NCI-H1930 (cell line): ENCODE data around the gene ABHD2.
"Not testable (repeated sequence)": the region's sequence is repeated elsewhere in the genome, so short reads cannot be mapped to it uniquely, and the experiment has no call there.

ENCODE experiments used
- DNase-seq, 2 experiments: peaks; one replicate each; lab custom pipeline; 2025; lab: John Stamatoyannopoulos, UW

ABHD2 gene

DNA sequence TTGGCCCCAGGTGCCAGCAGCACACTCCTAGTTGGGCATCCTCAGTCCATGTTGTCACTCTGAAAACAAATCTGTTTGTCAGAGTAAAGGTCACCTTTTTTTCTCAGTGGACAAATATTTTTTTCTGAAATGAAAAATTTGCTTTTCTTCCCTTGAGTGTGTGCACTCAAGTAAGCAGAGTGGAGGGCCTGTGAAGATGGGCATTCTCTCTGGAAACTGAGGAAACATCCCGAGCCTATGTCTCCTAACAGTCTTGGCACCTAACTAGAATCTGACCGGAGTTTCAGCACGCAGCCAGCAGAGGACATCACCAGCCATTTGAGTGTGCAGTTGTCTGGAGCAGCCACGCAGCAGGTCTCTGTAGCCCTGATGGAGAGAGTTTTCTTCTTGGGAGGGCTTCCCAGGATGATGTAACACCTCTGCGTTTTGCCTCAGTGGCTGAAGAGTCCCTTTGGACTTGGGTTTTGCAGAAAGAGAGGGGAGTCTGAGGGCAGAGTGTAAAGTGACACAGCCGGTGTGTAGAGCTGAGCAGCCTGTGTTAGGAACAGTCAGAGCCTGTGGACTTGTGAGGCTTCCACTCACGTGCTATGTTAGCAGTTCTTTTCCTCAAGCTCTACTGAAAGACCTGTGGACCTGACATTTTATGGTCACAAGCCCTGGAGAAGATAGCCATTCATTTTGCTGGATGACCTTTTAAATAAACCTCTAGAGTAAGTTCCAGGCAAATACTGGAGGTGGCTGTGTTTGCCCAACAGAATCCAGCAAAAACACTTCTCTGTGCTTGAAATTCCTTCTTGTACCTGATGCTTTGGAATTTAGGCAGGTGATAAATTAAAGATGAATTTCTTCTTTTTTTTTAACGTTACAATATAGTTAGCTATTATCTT, 51.6 kb downstream of the ABHD2 start:
- DNase-seq = no peak

DNA sequence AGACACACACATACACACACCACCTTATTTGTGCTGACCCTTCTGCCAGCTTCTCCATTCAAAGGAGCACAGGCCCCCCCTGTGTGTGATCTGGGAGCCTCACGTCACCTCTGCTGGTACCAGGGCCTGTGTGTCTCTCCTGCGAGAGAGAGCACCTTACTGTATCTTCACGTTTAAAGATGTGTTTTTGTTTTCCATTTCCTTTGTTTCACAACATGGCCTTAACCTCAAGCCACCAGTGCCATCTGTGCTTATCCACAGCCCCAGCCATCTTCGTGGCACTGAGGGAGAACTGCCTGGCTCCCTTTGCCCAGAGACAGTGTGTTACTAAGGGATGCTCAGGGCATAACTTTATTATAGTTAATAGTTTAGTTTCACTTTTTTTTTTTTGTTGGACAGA, 52.3 kb downstream of the ABHD2 start:
- DNase-seq = no peak

DNA sequence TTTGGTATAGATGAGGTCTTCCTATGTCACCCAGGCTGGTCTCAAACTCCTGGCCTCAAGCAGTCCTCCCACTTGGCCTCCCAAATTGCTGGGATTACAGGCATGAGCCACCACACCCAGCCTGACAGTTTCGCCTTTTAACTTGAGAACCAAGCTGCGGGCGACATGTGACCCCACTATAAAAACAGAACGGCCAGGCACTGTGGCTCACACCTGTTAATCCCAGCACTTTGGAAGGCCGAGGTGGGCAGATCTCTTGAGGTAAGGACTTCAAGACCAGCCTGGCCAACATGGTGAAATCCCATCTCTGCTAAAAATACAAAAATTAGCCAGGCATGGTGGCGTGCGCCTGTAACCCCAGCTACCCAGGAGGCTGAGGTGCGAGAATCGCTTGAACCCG, 52.9 kb downstream of the ABHD2 start:
- DNase-seq = not testable (repeated sequence)

DNA sequence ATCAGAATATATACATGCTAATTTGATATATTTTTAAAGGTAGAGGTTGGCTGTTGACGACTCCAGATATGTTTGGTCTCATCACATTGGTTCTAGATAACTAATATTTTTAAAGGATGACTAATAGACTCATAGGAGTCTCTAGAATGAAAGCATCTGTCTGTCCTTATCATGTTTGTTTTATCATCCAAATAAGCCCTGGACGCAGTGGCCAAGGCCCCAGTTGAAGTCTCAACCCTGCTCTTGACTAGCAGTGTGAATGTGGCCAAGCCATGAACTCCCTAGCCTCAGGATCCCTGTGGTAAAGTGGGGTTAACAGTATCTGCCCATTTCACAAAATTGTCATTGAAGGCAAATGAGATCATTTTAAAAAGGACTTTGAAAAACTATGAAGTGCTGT, 53.6 kb downstream of the ABHD2 start:
- DNase-seq = no peak

DNA sequence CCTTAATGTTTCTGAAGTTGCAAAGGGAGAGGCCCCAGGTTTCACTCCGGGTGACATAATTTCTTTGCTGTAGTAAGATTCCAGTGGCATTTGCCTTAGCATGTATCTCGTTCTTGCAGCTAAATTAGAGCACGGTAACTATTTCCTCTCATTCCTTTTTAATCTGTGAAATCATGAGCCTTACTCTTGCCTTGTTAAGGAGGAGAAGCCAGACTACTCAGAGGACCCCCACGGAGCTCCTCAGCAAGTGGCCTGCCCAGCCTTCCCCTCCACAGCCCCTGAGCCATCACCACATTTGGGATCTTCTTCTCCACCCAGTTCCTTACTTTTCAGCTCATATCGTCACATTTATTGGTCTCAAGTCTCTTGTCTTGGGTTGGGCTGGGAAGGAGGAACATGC, 54.2 kb downstream of the ABHD2 start:
- DNase-seq = no peak

DNA sequence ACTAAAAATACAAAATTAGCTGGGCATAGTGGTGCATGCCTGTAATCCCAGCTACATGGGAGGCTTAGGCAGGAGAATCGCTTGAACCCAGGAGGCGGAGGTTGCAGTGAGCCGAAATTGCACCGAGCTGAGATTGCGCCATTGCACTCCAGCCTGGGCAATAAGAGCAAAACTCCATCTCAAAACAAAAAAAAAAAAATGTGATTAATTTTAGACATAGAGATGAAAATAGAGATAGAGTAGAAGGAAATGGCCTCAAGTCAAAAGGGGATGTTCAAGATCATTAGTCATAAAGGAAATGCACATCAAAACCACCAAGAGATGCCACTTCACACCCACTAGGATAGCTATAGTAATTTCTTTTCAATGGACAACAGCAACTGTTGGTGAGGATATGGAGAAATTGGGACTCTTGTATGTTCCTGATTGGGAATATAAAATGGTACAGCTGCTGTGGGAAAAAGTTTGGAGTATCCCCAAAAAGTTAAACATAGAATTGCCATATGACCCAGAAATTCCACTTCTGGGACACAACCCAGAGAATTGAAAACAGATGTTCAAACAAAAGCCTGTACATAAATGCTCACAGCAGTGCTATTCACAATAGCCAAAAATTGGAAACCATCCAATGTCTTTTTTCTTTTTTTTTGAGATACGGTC, 55.4 kb downstream of the ABHD2 start:
- DNase-seq = no peak

DNA sequence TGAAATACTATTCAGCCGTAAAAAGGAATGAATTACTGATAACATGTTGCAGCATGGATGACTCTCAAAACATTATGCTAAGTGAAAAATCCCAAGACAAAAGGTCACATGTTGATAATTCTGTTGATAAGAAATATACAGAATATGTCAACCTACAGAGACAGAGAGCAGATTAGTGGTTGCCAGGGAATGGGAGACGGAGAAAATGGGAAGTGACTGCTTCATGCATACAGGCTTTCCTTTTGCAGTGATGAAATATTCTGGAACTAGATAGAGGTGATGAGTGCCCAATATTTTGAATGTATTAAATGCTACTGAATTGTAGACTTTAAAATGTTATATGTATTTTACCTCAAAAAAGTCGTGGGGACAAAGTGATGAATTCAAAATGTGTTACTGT, 56.2 kb downstream of the ABHD2 start:
- DNase-seq = no peak

DNA sequence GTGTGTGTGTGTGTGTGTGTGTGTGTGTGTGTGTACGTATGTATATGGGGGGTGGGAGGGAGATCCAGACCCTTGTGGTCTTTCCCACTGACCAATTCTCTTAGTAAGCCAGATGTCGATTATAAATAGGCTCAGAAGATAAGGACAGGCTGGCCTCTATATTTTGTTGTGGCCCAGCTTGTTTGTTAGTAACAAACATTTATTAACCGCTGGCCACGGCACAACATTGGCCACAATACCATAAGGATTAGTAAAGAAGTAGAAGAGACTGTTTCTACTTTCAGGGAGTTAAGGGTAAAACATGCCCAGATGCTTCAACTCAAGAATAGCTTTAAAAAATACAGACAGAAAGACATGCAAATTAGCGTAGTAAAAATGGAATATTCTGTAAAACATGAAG, 58.1 kb downstream of the ABHD2 start:
- DNase-seq = no peak

DNA sequence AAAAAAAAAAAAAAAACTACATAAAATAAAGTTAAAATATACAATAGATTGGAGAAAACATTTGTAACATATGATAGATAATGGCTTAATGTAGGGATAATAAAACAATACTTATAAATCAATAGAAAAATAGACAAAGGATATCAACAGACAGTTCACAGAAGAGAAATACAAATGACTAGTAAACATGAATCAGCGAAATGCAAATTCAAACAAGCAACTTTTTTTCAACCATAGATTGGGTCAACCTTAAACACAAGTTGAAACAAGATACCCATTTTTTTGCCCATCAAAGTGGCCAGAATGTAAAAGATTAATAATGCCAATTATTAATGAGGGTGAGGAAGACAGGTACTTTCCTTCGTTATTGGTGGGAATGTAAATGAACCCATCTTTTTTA, 59.9 kb downstream of the ABHD2 start:
- DNase-seq = no peak

DNA sequence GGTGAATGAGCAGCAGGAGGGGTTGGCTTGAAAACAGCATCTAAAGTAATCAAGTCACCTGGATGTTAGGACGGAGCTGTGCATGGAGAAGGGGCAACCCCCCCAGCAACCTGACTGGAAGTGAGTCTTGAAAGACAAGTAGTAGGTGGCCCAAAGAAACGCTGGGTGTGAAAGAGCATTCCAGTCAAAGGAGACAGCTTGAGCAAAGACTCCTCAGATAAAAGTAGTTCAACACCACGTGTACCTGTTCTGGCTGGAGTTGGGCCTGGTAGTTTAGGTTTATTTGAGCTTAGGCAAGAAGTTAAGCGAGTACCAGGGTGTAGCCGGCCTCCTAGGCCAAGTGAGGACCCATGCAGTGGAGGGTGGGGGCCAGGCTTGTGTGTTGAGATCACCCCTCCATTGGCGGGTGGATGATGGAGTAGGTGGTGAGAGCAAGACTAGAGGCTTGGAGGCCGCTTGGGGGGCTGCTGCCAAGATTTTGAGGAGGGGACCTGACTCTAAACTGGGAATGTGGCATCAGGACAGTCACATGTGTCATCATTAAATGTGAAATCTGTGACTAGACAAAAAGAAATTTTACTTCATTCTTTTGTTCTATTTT, 61.3 kb downstream of the ABHD2 start:
- DNase-seq = no peak

DNA sequence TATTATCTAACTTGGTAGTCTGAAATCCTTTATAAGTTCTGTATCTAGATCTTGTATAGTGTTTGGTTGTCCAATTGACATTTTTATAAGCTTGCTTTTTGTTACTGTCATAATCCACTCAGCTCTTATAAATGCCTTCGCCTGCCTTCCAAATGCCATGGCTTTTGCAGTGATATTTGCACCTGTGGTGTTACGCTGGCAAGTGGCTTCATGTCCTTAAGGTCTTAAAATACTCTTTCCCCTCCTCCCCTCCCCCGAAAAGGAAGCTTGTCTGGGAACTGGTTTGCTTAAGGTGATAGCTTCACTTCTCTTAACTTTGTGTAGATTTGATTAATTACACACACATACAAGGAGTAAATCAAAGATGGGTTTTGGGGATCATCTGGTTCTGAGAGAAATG, 62.0 kb downstream of the ABHD2 start:
- no peak for DNase-seq

DNA sequence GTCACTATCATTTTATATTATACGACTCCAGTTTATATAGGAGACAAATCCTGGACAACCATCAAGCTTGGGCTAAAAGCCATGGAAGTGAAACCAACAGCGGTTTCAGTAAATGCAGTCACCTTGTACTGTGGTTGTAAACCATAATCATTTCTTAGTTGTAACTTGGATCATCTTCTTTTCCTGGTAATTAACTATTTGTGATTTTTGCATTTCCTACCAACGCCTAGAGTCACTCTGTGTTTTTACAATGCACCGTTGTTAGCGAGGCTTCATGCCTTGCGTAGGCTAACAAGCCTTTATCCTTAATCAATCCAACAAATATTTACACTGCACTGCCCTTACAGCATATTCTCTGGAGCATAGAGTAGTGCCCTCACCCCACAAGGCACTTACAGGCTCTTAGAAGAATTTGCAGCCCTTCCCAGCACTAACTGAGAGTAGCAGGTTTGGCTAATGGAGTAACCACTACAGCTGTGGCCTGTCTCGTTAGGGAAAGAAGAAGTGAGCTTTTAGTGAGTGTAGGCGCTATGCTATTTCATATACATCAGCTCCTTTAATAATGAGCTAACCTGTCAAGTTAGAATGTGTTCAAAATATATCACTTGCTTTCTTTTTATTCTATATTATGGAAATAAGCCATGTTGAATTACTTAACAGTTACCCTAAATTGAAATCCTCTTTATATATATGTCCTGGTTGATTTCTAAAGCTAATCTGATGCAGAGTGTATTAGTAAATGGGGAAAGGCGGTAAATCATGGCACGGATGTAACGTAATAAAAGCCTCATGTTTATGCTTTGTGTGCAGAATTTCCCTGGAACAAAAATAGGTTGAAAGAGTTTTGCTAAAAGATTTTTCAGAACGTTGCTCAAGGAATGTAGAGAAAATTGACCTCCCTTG, 62.8 kb downstream of the ABHD2 start:
- DNase-seq = no peak

DNA sequence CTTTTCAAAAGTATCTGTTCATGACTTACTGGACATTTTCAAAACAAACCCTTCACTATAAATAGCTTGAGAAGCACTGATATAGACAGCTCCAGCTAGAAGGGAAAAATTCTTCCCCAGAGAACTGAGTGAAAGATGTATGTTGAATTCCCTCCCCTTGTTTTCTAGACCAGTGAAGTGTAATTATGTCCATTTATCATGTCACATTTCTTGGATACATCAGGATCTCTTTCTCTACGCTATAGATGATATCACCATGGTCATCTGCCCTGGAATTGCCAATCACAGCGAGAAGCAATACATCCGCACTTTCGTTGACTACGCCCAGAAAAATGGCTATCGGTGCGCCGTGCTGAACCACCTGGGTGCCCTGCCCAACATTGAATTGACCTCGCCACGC, 66.9 kb downstream of the ABHD2 start:
- no peak for DNase-seq

DNA sequence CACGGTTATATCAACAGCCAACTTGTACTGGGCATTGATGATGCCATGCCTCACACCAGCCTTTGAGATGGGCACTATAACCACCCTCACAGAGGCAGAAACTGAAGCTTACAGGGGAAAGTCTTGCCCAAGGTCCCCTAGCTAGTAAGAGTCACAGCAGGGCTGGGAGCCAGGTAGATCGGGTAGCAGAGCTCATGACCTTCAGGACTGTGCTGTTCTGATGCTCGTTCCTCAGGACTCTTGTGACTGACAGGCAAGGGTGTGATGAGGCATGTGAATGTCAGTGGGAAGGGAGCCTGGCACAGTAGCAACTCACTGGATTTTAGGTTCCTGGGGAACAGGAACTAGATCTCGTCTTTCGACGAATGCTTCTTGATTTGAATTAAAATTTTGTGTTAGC, 67.4 kb downstream of the ABHD2 start:
- no peak for DNase-seq

DNA sequence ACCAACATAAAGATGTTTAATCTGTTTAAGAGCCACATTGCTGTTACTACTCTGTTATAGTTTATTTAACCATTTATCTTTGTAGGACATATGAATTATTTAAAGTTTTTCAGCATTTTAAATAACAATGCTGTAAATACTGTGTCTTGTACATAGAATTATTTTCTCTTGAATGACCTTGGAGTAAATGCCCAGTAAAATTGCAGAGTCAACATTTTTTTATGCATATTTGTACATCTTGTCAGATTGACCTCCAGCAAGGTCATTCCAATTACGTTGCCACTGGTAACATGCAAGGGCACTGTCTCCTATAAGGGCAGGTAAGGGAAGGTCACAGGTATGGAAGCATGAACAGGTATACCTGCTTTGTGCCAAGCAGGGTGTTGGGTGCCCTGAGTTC, 68.8 kb downstream of the ABHD2 start:
- DNase-seq = no peak

DNA sequence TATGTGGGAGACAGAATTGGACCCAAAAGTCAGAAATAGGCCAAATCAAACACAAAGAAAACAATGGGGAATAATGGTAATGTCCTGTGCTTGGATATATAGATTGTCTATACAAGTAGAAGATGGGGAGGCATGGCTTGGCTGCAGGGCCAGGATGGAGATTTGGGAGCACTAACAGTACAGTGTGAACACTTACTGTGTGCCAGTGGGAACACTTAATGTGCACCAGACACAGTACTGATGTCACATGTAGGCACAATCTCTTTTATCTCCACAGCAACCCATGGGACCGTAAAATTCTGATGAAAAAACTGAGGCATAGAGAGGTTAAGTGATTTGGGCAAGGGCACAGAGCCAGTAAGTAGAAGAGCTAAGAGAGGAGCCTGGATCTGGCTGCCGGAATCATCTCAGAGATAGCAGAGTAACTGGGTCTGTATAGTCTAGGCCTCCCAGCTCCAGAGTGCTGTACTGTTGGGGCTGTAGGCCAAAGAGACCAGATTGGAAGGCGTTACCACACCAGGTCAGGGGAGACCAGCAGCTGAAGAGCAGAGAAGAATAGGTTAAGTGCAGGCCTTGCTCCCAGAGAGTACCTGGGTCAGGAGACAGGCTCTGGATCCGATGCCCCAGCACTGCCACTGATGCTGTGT, 69.8 kb downstream of the ABHD2 start:
- DNase-seq = no peak

DNA sequence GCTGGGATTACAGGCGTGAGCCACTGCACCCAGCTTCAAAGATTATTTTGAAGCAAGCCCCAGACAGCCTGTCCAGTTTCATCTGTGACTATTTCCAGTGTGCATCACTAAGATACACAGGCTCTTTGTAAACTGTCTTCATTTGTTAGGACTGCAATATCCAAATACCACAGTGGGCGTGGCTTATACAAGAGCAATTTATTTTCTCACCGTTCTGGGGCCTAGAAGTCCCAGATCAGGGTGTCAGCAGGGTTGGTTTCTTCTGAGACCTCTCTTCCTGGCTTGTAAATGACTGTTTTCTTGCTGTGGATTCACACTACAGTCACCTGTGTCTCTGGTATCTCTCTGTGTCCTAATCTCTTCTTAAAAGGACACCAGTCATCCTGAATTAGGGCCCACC, 73.4 kb downstream of the ABHD2 start:
- no peak for DNase-seq

DNA sequence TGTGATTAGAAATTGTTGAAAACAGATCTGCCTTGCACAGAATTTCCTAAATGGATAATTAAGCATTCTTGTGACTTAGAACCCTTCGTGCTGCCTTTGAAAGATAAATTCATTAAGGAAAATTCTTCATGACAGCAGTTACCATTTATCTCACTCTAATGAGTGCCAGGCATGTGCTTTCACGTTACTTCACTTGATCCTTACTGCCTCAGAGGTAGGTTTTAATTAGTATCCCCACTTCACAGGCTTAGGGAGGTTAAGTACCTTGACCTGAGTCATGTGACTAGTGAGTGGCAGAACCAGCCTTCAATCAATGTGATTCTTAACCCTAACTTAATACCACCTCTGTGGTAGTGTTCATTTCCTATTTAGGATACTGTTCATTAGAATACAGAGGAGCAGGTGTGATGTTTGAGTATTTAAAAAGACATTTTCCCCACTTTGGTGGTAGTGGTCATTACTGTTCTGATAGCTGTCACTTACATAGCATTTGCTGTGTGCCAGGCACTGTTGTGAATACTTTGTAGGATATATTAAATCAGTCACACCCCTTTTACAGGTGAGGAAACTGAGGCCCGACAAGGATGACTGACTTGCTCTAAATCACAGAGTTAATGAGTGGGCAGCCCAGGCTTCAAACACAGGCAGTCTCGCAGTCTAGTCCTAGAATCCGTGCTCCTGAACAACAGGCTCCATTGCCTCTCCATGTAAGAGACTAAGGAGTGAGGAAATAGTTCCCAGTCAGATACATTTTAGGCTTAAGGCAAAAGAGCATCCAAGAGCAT, 75.2 kb downstream of the ABHD2 start:
- DNase-seq = no peak

DNA sequence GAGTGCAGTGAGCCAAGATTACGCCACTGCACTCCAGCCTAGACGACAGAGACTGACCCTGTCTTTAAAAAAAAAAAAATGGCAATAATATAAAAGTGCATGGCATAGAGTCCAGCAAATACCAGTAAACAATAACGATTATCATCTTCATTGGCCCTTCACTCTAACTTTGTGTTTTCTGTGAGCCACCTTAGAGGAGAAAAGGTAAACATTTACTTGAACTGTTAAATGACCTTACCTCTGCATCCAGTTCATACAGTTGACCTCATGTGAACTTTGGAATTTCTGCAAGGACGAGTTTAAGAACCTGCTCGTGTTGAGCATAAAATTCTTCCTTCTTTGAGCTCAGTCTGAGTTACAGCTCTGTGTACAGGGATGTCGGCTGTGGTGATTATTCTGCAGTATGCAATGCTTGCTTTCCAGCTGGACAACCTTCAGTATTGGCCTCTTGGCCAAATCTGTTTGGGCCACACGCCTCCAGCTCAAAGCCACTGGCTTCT, 76.5 kb downstream of the ABHD2 start:
- DNase-seq = no peak

DNA sequence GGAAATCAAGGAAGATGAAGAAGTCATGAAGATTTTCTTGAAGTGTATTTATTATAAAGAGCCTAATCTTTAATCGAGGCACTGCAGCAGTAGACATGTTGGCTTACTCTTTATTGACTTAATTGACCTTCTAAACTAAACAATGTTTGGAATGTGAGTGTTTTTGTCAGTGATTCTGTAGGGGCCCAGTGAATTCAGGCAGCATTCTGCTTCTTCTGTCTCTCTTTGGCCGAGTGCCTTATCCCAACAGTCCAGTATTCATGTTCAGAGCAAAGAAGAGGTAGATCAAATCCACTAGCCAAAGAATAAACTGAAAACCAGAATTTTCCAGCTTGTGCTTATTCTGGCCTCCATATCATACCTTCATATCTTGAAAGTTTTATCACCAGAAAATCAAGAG, 77.4 kb downstream of the ABHD2 start:
- DNase-seq = no peak
